ENCODE measurements around the gene MARCKS. TPM values are rescaled to one million over a fixed set of nuclear protein-coding genes. Genes with fewer than 3 reads are reported as not detected.
"Not testable (repeated sequence)": the region's sequence is repeated elsewhere in the genome, so short reads cannot be mapped to it uniquely, and the experiment has no call there.

Gene MARCKS
- total and polyA plus RNA-seq, 3 experiments from 2014 or later = 0.96 to 1.1 TPM; not detected in 1

DNA sequence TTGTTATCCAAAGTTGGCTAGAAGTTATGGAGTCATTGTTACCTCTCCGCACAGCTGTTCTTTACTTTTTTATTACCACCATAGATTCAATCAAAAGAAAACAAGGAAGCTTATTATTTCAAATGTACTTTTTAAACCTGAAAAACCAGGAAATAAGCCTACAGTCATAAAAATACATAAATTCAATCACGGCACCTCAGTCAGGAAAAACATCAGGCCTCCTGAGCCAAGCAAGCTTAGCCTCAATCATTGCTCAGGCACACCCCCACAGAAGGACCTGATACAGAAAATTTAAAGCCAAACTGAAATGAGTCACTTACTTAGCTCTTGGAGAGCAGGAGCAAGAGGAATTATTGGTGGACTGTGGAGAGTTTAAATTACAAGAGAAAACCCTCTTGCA, 44.3 kb downstream of the MARCKS start:
- H3K9me3 ChIP-seq (ENCODE audit: low read length) = no peaks in the 10 kb centered on the region
- H3K36me3 Mint-ChIP-seq = no peaks in the 10 kb centered on the region
- no peaks in the 10 kb centered on the region for H3K27me3 ChIP-seq (ENCODE audit: insufficient read depth, low read length, poor library complexity, severe bottlenecking)
- H3K27me3 Mint-ChIP-seq = peaks cover 0 to 6% of the 10 kb centered on the region in 2 donors
- no peak overlapping the region for H3K27ac ChIP-seq (ENCODE audit: low read depth, low read length)
- H3K4me1 Mint-ChIP-seq = no peaks in the 10 kb centered on the region
- DNase-seq = no peak
- no peak overlapping the region for H3K4me3 ChIP-seq (ENCODE audit: low read length)
- H3K4me1 ChIP-seq (ENCODE audit: insufficient read depth, low read length) = no peaks in the 10 kb centered on the region
- no peak overlapping the region for H3K27ac Mint-ChIP-seq
- no peak overlapping the region for H3K4me3 Mint-ChIP-seq
- no peaks in the 10 kb centered on the region for H3K9me3 Mint-ChIP-seq
- H3K36me3 ChIP-seq (ENCODE audit: insufficient read depth, low read length) = no peaks in the 10 kb centered on the region
- ChIA-PET POLR2A (no interaction called here), CTCF (no interaction called here)

DNA sequence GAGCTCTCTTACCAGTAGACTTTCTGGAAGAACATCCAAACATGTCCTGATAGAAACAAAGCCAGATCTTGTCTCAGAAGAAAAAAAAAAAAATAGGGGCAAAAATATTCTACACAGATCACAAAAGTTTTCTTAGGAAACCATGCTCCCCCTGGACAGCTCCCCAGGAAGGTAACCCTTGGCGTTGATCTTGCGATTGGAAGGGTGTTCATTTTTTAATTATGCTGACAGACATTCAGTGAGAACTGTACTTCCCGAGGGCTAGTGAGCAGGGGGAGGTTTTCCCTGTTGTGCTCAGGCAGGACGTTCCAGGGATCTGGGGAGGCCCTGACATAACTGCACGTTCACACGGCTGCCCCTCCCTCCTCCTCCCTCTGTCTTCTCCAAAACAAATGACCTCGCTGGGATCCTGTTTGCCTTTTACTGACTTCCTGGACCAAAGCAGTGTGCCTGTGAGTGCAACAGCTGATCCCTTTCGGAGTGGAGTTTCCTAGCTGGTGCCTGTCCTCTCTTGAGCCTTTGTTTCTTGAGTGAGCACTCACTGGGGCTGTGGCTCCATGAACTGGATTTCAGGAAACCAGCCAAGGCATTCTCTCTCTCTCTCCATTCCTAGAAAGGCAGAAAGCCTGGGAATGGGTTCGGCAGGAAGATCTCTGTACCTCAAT, 46.7 kb downstream of the MARCKS start:
- Histone ChIP-seq H3K4me3 (ENCODE audit: low read length) (no peak overlapping the region), H3K27ac (ENCODE audit: low read depth, low read length) (no peak overlapping the region)
- CTCF ChIA-PET = no interaction called here

DNA sequence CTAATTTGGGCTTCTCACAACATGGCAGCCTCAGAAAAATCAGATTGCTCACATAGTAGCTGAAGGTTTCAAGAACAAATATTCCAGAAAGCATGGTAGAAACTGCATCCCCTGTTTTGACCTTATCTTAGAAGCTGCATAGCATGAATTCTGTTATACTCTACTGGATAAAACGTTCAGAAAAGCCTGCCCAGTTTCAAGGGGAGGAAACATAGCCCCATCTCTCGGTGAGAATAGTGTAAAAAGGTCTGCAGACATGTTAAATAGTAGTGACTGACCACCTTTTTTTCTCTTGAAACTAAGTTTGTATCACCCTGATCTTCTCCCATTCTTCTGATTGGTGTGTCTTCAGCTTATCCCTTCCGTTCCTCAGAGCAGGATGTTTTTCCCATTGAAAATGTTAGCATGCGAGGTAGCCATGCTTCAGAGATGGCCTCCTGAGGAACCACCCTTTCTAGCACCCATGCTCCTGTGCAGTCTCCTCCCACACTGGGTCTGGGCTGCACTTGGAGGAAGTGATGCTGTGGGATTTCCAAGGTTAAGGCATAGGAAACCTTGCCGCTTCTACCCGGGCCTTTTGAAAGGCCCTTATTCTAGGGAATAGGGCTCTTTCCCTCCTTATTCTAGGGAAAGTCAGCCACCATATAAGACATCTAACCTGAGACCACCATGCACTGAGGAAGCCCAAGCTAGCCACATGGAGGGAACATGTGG, 50.1 kb downstream of the MARCKS start:
- ChIA-PET CTCF (interaction anchor here (0.8 to 2.7 kb wide), 3 partner anchors 14 to 40 kb away, joined by 4 to 23 read pairs (median 6); no protein-coding TSS in a partner anchor), POLR2A (no interaction called here)
- Histone ChIP-seq H3K4me3 (ENCODE audit: low read length) (no peak overlapping the region), H3K4me1 (ENCODE audit: insufficient read depth, low read length) (no peaks in the 10 kb centered on the region), H3K36me3 (ENCODE audit: insufficient read depth, low read length) (no peaks in the 10 kb centered on the region), H3K27me3 (ENCODE audit: insufficient read depth, low read length, poor library complexity, severe bottlenecking) (no peaks in the 10 kb centered on the region), H3K9me3 (ENCODE audit: low read length) (no peaks in the 10 kb centered on the region), H3K27ac (ENCODE audit: low read depth, low read length) (no peak overlapping the region)
- H3K36me3 Mint-ChIP-seq = no peaks in the 10 kb centered on the region
- no peak for DNase-seq
- H3K4me3 Mint-ChIP-seq = no peak overlapping the region
- no peaks in the 10 kb centered on the region for H3K9me3 Mint-ChIP-seq
- H3K27me3 Mint-ChIP-seq = peaks cover 3 to 4% of the 10 kb centered on the region in 2 donors
- peaks cover 2 to 8% (median 3%) of the 10 kb centered on the region in 3 donors for H3K4me1 Mint-ChIP-seq
- H3K27ac Mint-ChIP-seq = no peak overlapping the region

More for the DNA sequence above, 46.7 kb downstream of the MARCKS start:
- H3K4me1 Mint-ChIP-seq = peaks cover 0 to 2% (median 0%) of the 10 kb centered on the region in 3 donors
- peaks cover 2 to 8% of the 10 kb centered on the region in 2 donors for H3K27me3 Mint-ChIP-seq
- Histone ChIP-seq H3K27me3 (ENCODE audit: insufficient read depth, low read length, poor library complexity, severe bottlenecking) (no peaks in the 10 kb centered on the region), H3K9me3 (ENCODE audit: low read length) (no peaks in the 10 kb centered on the region), H3K36me3 (ENCODE audit: insufficient read depth, low read length) (no peaks in the 10 kb centered on the region), H3K4me1 (ENCODE audit: insufficient read depth, low read length) (no peaks in the 10 kb centered on the region)
- H3K27ac Mint-ChIP-seq = peak overlapping the region in 2 of 8 donors; percentile 11 to 35
- no peak overlapping the region for H3K4me3 Mint-ChIP-seq
- POLR2A ChIA-PET = no interaction called here
- H3K36me3 Mint-ChIP-seq = no peaks in the 10 kb centered on the region
- H3K9me3 Mint-ChIP-seq = no peaks in the 10 kb centered on the region
- DNase-seq = no peak

DNA sequence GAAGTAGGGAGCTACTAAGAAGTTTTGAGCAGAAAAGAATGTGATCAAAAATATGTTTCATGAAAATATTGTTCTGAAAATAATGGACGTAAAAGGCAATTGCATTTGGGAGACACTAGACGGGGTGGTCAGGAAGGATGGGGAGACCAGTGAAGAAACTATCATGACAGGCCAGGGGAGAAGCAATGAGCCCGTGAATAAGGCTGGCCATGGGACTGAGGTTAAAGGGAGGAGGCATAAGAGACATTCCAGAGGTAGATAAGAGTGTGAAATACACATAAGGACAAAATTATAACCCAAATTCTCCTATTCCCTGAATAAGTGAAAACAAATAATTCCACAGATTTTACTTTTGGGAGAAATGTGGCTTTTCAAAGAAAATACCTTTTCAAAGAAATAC, 51.7 kb downstream of the MARCKS start:
- H3K9me3 ChIP-seq (ENCODE audit: low read length) = no peaks in the 10 kb centered on the region
- Mint-ChIP-seq H3K27ac (peak overlapping the region in 1 of 8 donors; percentile 8), H3K4me1 (peaks cover 2 to 8% (median 3%) of the 10 kb centered on the region in 3 donors), H3K36me3 (no peaks in the 10 kb centered on the region), H3K4me3 (no peak overlapping the region), H3K27me3 (peaks cover 3 to 4% of the 10 kb centered on the region in 2 donors), H3K9me3 (no peaks in the 10 kb centered on the region)
- no peak overlapping the region for H3K4me3 ChIP-seq (ENCODE audit: low read length)
- H3K27ac ChIP-seq (ENCODE audit: low read depth, low read length) = no peak overlapping the region
- DNase-seq = no peak
- no peaks in the 10 kb centered on the region for H3K4me1 ChIP-seq (ENCODE audit: insufficient read depth, low read length)
- H3K27me3 ChIP-seq (ENCODE audit: insufficient read depth, low read length, poor library complexity, severe bottlenecking) = no peaks in the 10 kb centered on the region
- ChIA-PET CTCF (interaction anchor here (0.8 to 2.7 kb wide), 7 partner anchors 11 to 1729 kb away, joined by 3 to 23 read pairs (median 4); no protein-coding TSS in a partner anchor), POLR2A (no interaction called here)
- no peaks in the 10 kb centered on the region for H3K36me3 ChIP-seq (ENCODE audit: insufficient read depth, low read length)

DNA sequence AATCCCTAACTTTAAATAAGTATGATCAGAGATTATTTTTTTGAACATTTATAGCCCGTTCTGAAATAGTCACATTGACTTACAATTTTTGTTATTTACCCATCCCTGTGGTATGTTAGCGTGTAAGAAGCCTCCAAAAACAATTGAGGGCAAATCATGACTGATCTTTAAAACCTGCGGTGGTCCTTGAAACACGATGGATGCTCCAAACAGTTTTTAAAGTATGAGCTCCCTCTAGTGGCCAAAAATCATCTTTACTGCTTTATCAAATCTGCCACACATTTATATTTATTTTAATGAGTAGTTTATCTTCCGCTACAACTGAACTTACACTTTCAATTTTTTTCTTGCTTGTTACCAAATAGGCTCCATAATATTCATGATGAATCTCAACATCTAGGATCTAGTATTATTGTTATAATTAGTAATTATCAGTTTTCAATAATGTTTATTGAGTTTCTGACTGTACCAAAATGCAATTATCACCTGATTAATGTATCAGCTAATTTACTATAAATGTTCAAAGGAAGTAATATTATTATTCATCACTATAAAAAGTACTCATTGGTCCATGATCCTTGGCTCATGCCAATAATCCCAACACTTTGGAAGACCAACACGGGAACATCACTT, 52.2 kb downstream of the MARCKS start:
- POLR2A ChIA-PET = no interaction called here
- peak in 2 of 5 donors; percentile 31 to 33 for DNase-seq
- no peaks in the 10 kb centered on the region for H3K9me3 Mint-ChIP-seq
- peaks cover 2 to 8% (median 3%) of the 10 kb centered on the region in 3 donors for H3K4me1 Mint-ChIP-seq
- peaks cover 3 to 4% of the 10 kb centered on the region in 2 donors for H3K27me3 Mint-ChIP-seq
- H3K4me3 Mint-ChIP-seq = no peak overlapping the region
- H3K36me3 ChIP-seq (ENCODE audit: insufficient read depth, low read length) = no peaks in the 10 kb centered on the region
- CTCF ChIA-PET = interaction anchor here (0.8 to 2.7 kb wide), 7 partner anchors 11 to 72 kb away, joined by 3 to 23 read pairs (median 3); no protein-coding TSS in a partner anchor
- H3K4me3 ChIP-seq (ENCODE audit: low read length) = no peak overlapping the region
- H3K27me3 ChIP-seq (ENCODE audit: insufficient read depth, low read length, poor library complexity, severe bottlenecking) = no peaks in the 10 kb centered on the region
- no peaks in the 10 kb centered on the region for H3K36me3 Mint-ChIP-seq
- no peak overlapping the region for H3K27ac ChIP-seq (ENCODE audit: low read depth, low read length)
- H3K27ac Mint-ChIP-seq = no peak overlapping the region
- no peaks in the 10 kb centered on the region for H3K4me1 ChIP-seq (ENCODE audit: insufficient read depth, low read length)
- no peaks in the 10 kb centered on the region for H3K9me3 ChIP-seq (ENCODE audit: low read length)

DNA sequence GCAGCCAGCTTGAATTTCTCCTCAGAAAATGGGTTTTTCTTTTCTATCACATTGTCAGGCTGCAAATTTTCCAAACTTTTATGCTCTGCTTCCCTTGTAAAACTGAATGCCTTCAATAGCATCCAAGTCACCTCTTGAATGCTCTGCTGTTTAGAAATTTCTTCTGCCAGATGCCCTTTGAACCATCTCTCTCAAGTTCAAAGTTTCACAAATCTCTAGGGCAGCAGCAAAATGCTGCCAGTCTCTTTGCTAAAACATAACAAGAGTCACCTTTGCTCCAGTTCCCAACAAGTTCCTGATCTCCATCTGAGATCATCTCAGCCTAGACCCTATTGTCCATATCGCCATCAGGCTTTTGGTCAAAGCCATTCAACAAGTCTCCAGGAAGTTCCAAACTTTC, 53.1 kb downstream of the MARCKS start:
- H3K4me3 ChIP-seq (ENCODE audit: low read length); H3K4me3 Mint-ChIP-seq; H3K9me3 ChIP-seq (ENCODE audit: low read length); H3K9me3 Mint-ChIP-seq; H3K27me3 Mint-ChIP-seq; POLR2A ChIA-PET; H3K27ac Mint-ChIP-seq; H3K4me1 ChIP-seq (ENCODE audit: insufficient read depth, low read length); H3K27ac ChIP-seq (ENCODE audit: low read depth, low read length); H3K4me1 Mint-ChIP-seq; H3K36me3 ChIP-seq (ENCODE audit: insufficient read depth, low read length); H3K27me3 ChIP-seq (ENCODE audit: insufficient read depth, low read length, poor library complexity, severe bottlenecking); DNase-seq; H3K36me3 Mint-ChIP-seq: not testable (repeated sequence)
- CTCF ChIA-PET = interaction anchor here (1.2 to 2.7 kb wide), 2 partner anchors 11 to 71 kb away, joined by 3 to 23 read pairs; no protein-coding TSS in a partner anchor

Measured in CD8-positive, alpha-beta memory T cell (primary cell).